Stimulated activated CD4-positive, alpha-beta T cell treated with anti-CD3 and anti-CD28 coated beads, Interleukin-1b, Interleukin-23, amount 100 ng/mL, for 4 hours (primary cell): ENCODE measurements around the gene SKIC2.

Experiments used
- DNase-seq, 2 donors: peaks; one replicate each; pipeline ENCODE4 v3.0.0-alpha.2; 2020; ENCODE audit warnings: low read depth in 2 of 2

The SKIC2 gene

GRCh38 chr6:31945507-31946369, 13.2 kb upstream of the SKIC2 start, which contains the start of gene CFB:
Gene CFB (plus strand): TSS chr6:31946095. CDS start chr6:31946222, 127 bp downstream.
- DNase-seq, result no peak

- no peak for DNase-seq
Measured at GRCh38 chr6:31946370-31946885, 12.5 kb upstream of the SKIC2 start.

GRCh38 chr6:31947070-31947675, 11.8 kb upstream of the SKIC2 start:
- no peak for DNase-seq

GRCh38 chr6:31947864-31948263, 11.1 kb upstream of the SKIC2 start:
- no peak for DNase-seq

GRCh38 chr6:31948306-31948705, 10.7 kb upstream of the SKIC2 start:
- DNase-seq, result no peak

- DNase-seq, result no peak
Measured at GRCh38 chr6:31948753-31949413, 10.1 kb upstream of the SKIC2 start.

- DNase-seq, result no peak
Measured at GRCh38 chr6:31949926-31950548, 8.9 kb upstream of the SKIC2 start.

- peak in 1 of 2 donors; percentile 37 for DNase-seq
Measured at GRCh38 chr6:31952140-31952805, 6.7 kb upstream of the SKIC2 start.

GRCh38 chr6:31952890-31953289, 6.1 kb upstream of the SKIC2 start:
- DNase-seq, result no peak

GRCh38 chr6:31954511-31954910, 4.5 kb upstream of the SKIC2 start:
- no peak for DNase-seq

GRCh38 chr6:31956796-31957195, 2.2 kb upstream of the SKIC2 start:
- DNase-seq, result no peak

- no peak for DNase-seq
Measured at GRCh38 chr6:31958412-31958740, 599 bp upstream of the SKIC2 start.

- no peak for DNase-seq
Measured at GRCh38 chr6:31961616-31962015, 2.6 kb downstream of the SKIC2 start.

- DNase-seq, result no peak
Measured at GRCh38 chr6:31963921-31964320, 4.9 kb downstream of the SKIC2 start.

- no peak for DNase-seq
Measured at GRCh38 chr6:31965700-31966099, 6.7 kb downstream of the SKIC2 start.

GRCh38 chr6:31966506-31966905, 7.5 kb downstream of the SKIC2 start:
- DNase-seq, result no peak

GRCh38 chr6:31966997-31967925, 8.3 kb downstream of the SKIC2 start:
- no peak for DNase-seq

GRCh38 chr6:31967926-31968320, 8.9 kb downstream of the SKIC2 start:
- DNase-seq, result no peak

- DNase-seq, result no peak
Measured at GRCh38 chr6:31968326-31968725, 9.4 kb downstream of the SKIC2 start.
